GM19238 (cell line): Measurements from ENCODE around the gene EXOC4.

Experiments
- DNase-seq: peaks from one replicate; pipeline ENCODE4 v3.0.0; 2011; ENCODE audit warnings: low spot score; ENCODE audit not compliant: insufficient read length

Gene EXOC4

DNA sequence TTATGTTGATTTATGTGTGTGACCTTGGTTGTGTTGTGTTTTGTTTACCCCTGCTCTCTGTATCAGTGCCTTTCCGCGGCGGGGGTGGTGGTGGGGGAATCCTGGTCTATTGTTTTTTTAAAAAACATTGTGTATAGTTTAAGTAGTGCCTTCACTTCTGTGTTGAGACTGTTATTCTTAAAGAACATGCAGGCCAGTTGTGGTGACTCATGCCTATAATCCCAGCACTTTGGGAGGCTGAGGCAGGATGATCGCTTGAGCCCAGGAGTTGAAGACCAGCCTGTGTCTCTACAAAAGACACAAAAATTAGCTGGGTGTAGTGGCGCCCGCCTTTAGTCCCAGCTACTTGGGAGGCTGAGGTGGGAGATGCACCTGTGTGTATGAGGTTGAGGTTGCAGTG lies 445.2 kb downstream of the EXOC4 start:
- no peak for DNase-seq

DNA sequence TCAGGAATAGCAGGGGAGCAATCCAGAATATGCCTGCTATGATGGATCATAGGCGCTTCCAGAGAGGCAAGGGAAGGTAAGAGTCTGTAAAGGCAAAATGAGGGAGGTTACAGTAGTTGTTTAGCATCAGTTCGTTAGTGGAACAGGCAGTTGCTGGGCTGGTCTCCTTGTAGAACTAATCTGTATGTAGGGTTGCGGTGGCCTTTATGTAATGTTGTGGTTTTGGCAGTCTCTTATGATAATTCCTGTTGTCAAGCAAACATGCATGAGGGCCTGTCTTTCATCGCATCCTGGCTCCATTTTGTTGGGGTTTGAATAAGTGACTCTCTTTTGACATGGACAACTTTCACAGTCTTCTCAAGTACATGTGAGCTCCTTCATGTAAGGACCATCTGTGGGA lies 446.5 kb downstream of the EXOC4 start:
- DNase-seq: no peak

DNA sequence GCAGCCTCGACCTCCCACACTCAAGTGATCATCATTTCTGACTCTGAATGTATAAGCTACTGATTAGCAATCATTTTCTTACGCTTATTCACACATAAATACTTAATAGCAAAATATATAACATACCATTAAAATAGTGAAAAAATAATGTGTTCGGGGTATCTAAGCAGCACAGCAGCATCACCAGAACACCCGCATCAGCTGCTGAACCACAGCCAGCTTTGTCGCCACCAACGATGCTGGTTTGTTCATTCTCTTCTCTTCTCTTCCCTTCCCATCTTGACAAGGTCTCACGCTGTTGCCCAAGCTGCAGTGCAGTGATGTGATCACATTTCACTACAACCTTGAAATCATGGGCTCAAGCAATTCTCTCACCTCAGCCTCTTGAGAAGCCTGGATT lies 449.2 kb downstream of the EXOC4 start:
- no peak for DNase-seq

DNA sequence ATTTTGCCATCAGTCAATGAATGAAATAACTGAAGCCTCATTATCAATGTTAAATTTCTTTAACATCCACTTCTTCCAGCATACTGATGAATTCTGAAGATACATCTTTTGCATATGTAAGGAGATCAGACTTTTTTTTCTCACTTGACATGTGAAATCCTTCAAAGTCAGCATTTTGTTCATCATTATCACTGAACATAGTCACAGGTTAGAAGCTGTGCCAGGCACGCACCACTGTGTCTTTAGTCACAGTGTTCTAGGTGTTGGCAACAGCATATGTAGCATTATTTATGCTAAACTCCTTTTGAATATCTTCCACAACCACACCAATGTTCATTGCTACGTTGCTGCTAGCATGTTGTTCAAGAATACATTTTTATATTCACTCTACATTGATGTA lies 450.1 kb downstream of the EXOC4 start:
- DNase-seq: no peak

DNA sequence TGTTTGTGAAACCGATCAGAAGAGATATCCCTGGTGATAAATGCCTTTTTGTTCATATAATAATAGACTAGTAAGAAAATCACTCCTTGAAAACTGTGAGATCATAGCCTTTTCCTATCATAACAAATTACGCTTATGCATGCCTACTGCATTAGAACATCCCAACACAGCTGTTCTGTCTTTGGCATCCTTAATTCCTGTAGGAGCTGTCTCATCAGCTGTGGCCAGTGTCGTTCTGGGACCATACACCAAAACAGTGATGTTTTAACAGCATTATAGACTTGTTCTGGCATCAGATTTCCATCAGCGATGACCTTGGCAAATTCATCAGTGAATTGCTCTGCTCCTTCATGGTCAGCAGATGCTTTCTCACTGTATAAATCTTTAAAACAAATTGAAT lies 450.7 kb downstream of the EXOC4 start:
- DNase-seq: no peak

GRCh38 chr7:133704453-133704852 lies 451.6 kb downstream of the EXOC4 start:
- no peak for DNase-seq

DNA sequence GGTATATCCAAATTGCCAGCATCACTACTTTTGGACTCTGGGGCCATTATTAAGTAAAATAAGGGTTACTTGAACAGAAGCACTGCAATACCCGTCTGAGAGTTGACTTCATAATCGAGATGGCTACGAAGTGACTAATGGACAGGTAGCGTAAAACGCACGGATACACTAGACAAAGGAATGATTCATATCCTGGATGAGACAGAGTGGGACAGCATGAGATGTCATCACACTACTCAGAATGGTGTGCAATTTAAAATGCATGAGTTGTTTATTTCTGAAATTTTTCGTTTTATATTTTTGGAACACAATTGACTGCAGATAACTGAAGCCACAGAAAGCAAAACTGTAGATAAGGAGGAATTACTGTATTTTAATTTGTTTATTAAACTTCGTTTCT lies 452.7 kb downstream of the EXOC4 start:
- DNase-seq: no peak

GRCh38 chr7:133706016-133706415 lies 453.1 kb downstream of the EXOC4 start:
- no peak for DNase-seq

GRCh38 chr7:133709036-133709880 lies 456.4 kb downstream of the EXOC4 start:
- DNase-seq: no peak

GRCh38 chr7:133712544-133712943 lies 459.7 kb downstream of the EXOC4 start:
- no peak for DNase-seq

DNA sequence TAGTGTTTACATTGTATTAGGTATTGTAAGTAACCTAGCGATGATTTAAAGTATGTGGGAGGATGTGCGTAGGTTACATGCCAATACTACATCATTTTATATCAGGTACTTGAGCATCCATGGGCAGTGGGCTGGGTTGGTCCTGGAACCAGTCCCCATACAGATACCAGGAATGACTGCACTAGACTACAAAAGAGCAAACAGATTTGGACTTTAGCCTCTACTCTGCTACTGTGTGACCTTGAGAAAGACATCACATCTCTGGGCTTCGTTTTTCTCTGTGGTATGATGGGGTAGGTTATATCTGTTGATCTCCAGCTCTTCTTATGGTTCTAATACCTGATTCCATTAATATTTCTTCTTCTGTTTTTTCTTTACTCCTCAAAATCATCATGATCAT lies 461.8 kb downstream of the EXOC4 start:
- DNase-seq: no peak

DNA sequence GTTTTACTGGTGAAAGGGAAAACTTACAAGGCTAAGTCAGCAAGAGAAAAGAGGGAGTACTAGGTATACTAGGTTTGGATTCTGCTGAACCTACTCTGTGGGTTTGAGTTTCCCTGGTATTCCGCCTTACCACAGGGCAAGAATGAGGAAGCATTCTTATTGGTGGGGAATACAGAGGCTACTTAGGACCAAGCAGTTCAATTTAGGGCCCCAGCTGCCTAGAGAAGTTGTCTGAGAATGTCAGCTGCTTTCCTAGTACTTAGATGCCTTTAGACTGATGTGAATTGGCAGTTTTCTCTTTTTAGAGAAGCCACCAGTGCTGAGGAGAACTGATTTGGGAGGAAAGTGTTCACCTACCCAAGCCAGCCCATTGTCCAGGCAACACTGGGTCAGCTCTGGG lies 465.3 kb downstream of the EXOC4 start:
- no peak for DNase-seq

GRCh38 chr7:133723044-133723443 lies 470.2 kb downstream of the EXOC4 start:
- DNase-seq: no peak

GRCh38 chr7:133724148-133724547 lies 471.3 kb downstream of the EXOC4 start:
- DNase-seq: no peak

DNA sequence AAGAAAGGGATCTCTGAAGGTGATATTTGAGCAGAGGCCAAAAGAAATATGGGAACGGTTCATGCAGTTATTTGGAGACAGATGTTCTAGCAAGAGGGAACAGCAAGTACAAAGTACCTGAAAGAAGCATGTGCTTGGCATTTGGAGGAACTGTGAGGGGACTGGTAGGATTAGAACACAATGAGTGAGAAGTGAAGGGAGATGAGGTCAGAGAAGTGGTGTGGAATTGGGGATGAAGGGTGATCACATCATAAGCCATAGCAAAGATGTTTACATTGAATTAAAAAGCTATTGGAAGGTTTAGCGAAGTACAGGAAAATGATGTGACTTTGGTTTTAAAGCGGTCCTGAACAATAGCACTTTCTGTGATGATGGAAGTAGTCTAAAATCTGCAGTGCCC lies 471.8 kb downstream of the EXOC4 start:
- no peak for DNase-seq

DNA sequence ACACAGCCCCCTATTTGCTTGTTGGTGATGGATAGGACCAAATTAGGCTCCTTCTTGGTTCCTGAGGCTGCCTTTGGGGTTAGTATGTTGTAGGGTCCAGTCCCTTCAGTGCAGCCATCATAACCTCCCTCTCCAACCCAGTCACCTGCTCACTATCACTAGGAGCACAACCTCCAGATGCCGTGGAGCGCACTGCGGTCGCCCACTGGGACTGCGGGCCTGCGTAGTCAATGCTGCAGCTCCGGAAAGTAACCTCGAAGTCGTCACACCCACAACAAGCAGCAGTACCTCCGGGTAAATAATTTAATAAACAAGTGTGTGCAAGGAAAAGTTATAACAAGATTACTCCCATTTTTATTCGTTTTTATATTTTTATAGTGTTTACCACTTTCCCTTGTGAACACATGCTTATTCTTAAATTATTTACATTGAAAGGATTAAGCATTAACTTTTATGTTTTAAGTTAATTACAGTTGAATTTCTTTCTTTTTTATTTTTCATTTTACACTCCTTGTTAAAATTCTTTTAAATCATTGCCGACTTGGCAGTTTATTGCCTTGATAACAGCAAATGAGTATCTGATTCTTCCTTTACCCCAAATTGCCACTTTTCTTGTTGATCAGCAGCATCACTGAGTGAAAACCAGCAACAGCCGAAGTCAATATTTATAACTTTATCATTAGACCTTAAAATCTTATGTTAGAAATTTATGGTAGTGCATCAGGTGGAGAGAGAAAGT lies 474.8 kb downstream of the EXOC4 start:
- no peak for DNase-seq

DNA sequence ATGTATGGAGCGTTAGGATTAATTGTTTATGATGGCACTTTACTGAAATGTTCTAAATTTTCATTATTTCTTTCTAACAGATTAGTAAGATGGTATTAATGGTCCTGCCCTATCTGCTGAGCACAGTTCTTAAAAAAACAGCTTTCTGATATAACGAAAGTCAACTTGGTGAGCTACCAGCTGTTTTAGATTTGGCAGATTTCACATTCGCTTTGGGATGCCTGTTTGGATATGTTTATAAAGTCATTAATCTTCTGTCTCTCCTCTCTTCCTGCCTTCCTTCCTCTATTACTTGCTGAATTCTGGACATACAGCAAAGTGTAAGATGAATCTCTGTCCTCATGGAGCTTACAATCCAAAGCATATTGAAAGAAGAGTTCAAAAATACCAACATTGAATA lies 477.5 kb downstream of the EXOC4 start:
- no peak for DNase-seq

DNA sequence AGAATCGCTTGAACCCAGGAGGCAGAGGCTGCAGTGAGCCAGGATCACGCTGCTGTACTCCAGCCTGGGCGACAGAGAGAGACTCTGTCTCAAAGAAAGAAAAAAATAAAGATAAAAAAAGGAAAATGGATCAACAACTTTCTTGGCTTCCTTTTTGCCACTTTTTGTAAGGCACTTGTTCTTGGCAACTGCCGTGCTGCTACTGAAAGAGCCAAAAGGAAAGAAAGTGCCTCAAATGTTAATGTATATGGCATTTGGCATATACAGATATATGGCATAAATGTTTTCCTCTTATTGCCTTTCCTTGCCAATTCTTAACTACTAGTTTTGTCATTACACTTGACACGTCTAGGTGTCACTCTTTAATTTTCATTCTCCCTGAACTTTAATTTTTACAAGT lies 480.5 kb downstream of the EXOC4 start:
- DNase-seq: no peak

DNA sequence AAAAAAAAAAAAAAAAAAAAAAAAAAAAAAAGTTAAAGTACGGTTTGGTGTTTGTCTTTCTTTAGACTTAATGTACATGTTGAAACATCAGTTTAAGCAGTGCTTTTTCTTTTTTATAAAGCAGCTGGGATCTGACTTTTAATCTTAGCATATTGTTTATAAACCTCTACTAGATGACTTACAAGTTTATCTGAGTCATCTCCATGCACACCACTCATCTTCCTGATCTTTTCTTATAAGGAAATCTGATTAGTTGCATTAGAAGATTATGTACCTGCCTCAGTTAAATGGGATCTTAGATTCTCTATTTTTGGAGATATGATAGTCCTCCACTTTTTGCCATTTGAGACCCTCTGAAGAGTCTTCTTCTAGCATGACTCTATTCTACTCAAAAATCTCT lies 482.3 kb downstream of the EXOC4 start:
- DNase-seq: no peak

GRCh38 chr7:133739817-133740216 lies 486.9 kb downstream of the EXOC4 start:
- DNase-seq: no peak

GRCh38 chr7:133741078-133741477 lies 488.2 kb downstream of the EXOC4 start:
- no peak for DNase-seq

GRCh38 chr7:133741703-133742102 lies 488.8 kb downstream of the EXOC4 start:
- DNase-seq: no peak
